HTERT RPE-1 (cell line): Measurements from ENCODE around the gene GRXCR1.

Experiments
- in situ Hi-C: fragments of 300-500 bp; cut with MboI; formaldehyde crosslinking; loops from 4 replicates; pipeline ENCODE4 v1.14.3; 2020; ENCODE audit warnings: low sequenced_read_pairs

The GRXCR1 gene

DNA sequence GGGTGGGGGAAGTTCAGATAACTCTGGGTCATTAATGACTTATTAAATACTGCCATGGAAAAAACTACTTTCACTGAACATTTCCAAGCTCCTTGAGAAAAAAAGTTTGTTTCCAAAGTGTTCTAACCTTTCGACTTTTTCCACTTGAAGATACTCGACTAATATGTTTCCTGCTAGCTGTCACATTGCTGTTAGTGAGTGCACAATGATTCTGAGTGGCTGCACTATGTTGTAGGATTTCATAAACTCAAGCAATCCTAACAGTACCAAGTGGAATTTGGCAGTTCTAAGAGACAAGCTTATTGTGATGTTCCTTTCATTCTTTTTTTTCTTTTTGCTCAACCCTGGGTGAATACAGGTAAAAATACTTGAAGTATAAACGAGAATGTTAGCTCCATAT, 33.4 kb downstream of the GRXCR1 start:
- in situ Hi-C loops, result no loop called here

DNA sequence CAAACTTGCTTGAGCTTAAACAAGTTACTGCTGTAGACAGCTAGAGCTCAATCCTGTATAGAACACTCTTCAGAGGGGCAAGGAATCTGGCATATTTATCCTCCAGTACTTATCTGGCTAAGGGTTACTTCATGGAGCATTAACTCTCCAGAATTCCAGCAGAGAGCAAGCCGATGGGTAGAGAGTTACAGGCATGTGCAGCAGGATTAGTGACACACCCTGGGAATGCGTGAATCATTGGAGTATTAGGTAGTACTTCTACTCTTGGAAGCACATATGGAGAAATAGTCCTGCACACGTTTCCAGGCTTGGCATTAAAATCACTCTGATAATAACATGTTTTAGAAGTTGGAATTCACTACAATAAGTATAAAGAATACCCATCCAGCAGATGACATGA, 35.4 kb downstream of the GRXCR1 start:
- in situ Hi-C loops, result no loop called here

DNA sequence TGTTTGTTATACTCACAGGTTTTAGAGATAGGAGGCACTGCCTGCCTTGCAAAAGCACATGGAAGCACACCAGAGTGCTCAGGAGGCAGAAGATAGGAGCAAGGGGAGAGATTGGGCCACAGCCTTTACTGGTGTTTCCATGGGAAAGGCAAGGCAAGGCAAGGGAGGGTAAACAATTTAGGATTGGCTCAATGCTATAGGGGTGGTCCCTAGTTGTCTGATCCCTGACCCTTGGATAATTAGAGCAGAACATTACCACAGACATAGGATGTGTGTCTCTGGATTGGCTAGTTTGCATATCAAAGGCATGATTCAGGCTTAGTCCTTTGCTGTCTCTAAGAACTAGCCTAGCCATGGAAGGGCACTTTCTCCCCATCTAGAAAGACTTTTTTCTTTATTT, 36.1 kb downstream of the GRXCR1 start:
- in situ Hi-C loops, result no loop called here

DNA sequence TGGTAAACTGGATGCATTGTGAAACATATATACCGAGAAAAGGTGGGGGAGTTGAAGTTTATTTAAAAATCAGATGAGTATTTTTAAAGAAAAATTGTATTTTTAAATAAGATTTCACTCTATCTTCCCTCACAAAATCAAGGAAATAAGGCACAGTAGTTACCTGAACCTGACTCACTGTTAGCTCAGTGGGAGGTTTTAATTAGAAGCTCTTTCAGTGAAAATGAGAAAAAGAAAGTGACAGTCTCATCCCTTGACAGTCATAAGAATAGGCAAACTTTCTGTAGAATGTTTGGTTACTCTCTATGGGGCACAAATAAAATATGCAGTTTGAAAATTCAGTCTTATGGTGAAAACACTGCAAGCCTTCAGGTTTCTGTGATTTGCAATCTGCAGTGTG, 49.7 kb downstream of the GRXCR1 start:
- in situ Hi-C loops, result no loop called here

DNA sequence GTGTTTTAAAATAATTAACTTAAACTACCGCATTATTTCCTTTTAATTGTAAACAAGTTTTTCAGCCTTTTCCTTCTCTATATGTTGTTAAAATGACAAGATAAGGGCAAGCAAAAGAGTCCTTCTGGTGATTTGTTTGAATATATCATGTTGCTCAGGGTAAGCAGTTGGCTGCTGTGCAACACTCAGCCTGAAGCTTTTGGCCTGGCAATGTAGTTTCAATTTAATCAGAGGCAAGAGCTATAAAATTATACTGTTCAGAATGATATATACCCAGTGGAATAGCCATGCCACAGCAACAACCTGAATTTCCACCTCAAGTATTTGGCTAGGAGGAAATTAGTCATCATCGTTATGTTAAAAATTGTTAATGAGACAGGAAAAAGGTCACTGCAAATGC, 53.4 kb downstream of the GRXCR1 start:
- in situ Hi-C loops, result no loop called here

- in situ Hi-C loops, result no loop called here
These were observed 60.8 kb downstream of the GRXCR1 start for GRCh38 chr4:42953321-42953720.

DNA sequence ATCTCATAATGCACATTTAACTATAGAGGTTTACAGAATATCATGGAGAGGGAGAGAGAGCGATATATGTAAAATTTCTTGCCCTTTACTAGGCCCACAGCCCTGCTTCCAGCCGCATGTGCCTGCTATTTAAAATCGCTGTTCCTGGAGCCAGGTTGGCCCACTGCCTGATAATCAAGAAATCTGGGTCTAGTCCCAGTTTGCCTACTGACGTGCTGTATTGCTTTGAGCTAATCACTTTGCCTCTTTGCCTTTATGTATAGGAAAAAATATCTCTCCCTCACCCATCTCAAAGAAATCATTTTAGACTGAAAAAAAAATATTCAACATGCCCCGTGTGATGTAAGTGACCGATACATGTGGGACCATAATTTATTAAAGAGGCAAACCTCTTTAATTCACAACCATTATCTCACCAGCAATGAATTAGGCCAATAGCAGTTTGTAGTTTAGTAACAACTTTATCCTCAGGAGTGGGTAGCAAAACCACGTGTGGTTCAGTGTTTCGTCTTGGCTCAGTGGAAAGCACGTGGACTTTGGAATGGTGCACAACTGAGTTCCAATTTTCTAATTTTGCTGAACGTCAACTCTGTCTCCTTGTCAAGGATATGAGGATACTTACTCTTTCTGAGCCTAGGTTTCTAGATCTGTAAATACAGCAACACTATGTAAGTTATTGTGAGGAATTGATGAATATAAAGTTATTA, 62.6 kb downstream of the GRXCR1 start:
- in situ Hi-C loops, result no loop called here

- in situ Hi-C loops, result no loop called here
These were observed 63.4 kb downstream of the GRXCR1 start for GRCh38 chr4:42955746-42956505.

DNA sequence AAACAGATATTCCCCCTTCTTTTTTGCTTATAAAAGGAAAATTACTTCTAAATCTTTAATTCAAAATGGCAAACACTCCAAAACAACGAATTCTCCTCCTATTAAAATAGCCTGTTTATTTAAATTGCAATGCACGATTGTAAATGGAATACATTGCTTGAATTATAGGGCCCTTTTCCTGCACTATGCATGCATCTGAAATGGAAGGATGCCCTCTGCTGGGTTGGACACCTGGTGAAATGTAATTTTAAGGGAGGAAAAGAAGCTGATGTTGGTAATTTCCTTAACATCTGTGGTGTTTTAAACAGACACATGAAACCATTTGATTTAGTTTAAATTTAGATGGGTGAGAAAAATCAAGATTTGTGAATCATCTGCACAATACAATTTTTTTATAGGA, 72.8 kb downstream of the GRXCR1 start:
- in situ Hi-C loops, result no loop called here

- in situ Hi-C loops, result no loop called here
These were observed 93.5 kb downstream of the GRXCR1 start for GRCh38 chr4:42985976-42986375.

DNA sequence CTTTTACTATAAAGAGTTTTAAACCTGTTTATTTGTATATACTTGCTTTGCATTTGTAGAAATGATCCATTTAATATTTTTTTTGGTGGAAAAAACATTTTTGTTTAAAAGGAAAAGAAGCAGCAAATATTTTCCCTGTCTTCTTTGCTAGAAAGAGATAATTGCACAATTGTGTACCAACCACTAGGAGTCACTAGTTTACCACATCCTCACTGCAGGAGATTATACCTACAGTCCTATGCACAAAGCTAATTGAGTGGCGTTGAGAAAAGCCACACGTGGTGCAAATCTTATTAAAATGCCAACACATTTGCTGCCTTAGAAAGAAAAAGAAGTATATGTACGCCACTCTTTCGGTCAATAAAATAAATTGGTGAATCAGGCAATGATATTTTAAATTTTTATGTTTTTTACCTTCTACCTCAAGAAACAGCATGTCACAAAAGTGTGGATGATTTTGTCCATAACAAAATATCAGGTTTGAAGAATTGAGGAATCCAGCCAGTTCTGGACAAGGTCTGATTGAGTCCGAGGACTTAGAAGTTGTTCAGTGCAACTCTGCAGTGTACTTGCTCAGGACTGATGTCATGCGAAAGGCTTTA, 102.9 kb downstream of the GRXCR1 start:
- in situ Hi-C loops, result no loop called here

GRCh38 chr4:43008793-43009192, 116.3 kb downstream of the GRXCR1 start:
- in situ Hi-C loops, result no loop called here

GRCh38 chr4:43014256-43014655, 121.7 kb downstream of the GRXCR1 start:
- in situ Hi-C loops, result no loop called here

DNA sequence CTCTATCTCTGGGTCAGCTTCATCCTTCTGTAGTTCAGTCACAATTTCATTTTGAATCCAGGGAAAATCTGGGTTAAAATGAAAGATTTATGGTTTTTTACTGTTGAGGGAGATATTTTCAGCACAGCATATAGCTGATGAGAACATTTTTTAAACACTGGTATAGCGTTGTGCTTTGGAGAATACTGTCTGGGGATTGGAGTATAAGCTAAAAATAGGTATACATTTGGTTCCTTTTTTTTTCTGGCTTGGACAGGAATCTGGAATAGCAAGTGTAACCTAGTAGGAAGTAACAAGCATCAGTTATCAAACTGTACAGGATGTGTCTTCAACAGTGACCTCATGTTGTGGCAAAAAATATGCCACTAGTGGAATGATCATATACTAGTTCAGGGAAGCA, 149.1 kb downstream of the GRXCR1 start:
- in situ Hi-C loops, result no loop called here

- in situ Hi-C loops, result no loop called here
These were observed 154.5 kb downstream of the GRXCR1 start for GRCh38 chr4:43047058-43047457.

GRCh38 chr4:43048570-43048969, 156.1 kb downstream of the GRXCR1 start:
- in situ Hi-C loops, result no loop called here

GRCh38 chr4:43049326-43049725, 156.8 kb downstream of the GRXCR1 start:
- in situ Hi-C loops, result no loop called here

DNA sequence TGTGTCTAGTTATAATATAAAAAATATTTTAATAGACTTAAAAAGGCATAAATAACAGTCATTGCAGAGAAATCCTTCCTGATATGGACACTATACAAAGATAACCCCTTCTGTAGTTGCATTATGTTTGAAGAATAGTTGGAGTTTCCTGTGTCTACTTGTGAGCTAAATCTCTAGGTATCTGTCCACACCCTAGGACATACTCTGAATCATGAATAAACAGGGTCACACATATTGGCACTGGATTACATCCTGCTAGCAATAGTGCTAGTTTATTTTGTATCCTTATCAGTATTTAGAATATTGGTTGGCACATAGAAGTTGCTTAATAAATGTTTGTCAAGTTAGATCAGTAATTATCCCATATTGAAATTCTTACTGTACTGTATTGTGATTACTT, 173.9 kb downstream of the GRXCR1 start:
- in situ Hi-C loops, result no loop called here

DNA sequence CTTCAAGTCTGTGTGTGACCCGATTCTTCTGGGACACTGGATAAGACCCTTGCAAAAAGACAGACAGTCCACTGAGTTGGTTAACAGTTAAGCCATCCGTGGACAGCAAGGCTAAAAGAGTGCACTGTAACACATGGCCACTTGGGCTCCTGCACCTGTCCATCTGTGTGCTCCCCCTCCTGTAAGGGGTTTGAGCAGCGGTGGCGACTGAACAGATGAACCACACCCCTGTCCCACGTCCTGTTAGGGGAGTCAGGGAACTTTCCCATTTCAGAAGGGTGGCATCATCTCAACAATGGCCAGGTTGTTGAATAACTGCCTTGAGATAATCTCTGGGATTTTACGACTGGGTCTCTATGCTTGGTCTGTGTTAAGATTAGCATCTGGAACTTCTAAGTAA, 178.6 kb downstream of the GRXCR1 start:
- in situ Hi-C loops, result no loop called here
